IPS DF 19.7 (cell line): ENCODE measurements around the gene GALNT14.
"Not testable (repeated sequence)": the region's sequence is repeated elsewhere in the genome, so short reads cannot be mapped to it uniquely, and the experiment has no call there.

Experiments
- DNase-seq: peaks from one replicate; pipeline ENCODE4 v3.0.0-alpha.2; 2013; ENCODE audit warnings: low read depth, low spot score

Gene GALNT14

DNA sequence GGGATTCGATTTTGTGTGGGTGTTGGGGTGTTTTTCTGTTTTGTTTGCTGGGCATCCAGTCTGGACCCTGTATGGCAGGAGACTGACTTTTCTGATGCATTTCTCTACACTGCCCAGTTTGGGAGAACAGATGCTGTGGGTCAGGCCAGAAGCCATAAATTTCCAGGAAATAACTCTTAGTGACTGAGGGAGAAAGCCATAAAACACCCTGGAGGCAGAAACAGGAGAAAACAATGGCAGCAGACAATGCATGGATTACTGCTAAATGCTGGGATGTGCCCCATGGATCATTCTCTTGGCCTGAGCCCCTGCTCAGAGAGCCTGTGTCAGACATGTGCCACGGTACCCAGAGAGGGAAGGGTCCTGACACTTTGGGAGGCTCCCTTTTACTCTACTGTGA, 197.4 kb downstream of the GALNT14 start:
- DNase-seq = no peak

DNA sequence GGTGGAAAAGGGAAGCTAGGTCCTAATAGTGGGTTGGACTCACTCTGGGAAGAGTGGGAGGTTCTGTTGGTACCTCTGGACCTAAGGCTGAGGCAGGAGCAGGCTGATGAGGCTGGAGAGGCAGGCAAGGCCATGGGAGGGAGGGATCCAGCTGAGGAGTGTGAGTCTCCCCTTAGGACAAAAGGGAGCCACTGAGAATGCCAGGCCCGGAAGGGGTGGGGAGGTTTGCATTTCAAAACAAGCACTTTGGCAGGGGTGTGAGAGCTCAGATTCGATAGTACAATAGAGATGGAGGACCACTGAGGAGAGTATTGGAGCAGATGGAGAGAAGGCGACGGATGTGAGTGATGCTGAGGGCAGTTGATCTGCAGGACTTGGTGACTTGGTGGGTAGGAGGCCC, 198.9 kb downstream of the GALNT14 start:
- no peak for DNase-seq

DNA sequence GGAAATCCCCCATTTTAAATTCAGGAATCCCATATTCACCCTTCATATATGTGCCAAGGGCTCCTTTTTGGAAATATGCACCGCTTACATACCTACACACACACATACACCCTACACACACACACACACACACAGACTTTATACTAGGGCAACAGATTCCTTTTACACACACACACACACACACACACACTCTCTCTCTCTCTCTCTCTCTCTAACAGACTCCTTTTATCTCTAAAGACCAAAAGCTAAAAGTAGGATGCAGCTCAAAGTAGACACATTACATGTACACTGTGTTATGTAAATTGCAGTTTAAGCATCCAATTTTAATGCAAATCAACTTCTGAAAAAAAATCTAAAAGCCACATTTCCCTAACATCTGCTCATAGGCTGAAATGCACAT, 200.0 kb downstream of the GALNT14 start:
- no peak for DNase-seq

DNA sequence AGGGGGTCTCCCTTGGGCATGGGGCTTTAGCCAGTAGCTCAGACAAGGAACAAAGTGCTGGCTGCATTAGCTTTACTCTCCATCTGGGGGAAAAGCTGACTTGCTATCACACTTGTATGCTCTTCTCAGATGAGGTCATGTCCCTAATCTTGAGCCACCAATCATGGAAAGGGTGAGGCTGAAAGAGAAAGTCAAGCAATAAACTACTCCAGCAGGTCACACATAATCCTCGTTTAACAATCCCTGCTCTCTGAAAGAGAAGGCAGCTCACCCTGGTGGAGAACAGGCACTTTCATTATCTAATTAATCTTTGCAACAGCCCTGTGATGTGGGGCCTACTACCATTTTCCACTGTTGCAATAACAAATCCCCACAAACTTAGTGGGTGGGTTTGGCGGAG, 201.3 kb downstream of the GALNT14 start:
- DNase-seq = no peak

DNA sequence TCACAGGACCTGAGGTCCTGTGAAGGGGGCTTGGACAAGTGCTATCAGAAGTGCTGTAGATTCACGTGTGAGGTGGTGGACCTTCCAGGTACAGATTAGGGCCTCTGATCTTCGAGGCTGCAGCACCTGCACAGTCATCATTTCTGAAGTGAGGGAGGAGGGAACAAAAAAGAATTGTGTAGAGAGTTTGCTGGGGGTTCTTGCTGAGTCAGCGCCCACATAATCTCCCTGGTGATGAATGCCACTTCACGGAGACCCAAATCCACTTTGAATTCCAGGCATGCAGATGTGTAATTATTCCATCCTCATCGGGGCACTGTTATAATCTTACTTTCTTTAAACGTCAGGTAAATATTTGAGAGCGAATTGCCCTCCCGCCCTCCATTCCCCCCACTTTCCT, 202.4 kb downstream of the GALNT14 start:
- no peak for DNase-seq

DNA sequence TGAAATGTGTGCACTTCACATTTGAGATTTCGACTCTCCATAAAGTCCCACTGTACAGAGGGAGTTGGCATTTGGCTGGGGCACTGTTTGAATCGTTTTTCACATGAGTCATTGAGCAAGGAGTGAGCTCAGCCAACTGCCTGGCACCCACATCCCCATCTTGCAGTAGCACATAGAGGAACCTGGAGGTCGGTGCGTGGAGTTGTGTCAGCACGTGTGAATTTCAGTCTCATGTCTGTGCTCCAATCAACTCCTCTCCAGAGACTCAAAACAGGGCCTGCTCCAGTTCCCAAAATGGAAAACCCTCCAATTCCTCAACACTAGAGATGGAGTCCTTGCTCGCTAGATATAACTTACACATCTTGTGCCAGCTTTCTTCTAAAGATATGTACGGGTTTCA, 204.2 kb downstream of the GALNT14 start:
- DNase-seq = no peak

DNA sequence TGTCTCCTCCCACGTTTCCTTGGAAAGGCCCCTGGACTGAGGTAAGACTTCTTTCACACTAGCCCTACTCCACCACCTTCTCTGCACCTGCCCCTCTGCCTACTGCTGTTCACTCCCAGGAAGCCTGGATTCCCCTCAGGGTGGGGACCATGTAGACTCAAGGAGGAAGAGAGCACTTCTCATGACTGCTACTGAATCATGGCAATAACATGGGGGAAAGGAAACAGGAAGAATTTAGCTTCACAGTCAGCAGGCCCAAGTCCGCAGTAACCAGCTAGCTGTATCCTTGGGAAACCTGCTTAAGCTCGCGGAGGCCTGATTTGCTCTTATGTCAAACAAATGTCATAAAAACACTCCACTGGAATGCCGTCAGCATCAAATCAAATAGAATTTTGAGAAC, 204.7 kb downstream of the GALNT14 start:
- no peak for DNase-seq

DNA sequence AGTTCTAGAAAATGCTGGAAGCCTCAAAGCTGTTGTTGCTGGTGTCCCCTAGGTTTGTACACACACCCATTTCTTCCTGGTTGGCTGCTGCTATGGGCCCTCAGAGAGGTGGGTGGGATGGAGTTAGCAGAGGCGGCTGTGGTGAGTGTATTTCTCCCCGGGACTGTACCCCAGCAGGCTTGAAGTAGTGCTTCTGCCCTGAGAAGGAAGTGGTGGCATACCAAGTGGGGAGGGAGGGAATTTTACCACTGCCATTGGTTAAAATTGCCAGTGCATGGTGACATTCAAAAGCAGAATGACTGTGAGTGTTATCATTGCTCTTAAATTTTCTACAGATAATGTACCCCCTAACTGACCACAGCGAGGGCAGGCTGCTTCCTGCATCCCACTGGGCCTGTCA, 205.4 kb downstream of the GALNT14 start:
- DNase-seq = no peak

DNA sequence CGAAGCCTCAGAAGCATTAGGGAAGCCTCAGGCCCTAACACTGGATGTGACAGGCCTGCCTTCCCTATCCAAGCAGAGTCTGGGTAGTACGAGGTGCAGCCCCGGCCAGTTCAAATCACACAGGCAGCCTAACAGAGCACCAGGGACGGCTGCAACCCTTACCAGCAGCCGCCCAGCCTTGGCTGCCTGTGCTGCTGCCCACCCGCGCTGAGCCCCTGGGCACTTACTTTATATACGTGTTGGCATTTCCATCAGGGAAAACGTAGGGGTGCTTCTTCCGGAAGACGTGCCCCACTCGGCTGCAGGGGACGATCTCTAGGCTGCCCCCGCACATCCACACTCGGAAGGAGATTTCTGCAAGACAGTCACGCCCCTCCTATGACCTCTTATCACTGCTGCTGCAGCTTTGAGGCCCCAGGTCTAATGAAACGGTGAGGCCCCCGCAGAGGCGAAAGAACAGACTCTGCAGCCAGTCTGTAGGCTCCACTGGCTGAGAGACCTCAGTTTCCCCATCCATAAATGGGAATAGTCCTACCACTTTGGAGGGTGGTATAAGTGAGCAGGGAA, 206.3 kb downstream of the GALNT14 start:
- DNase-seq = no peak

DNA sequence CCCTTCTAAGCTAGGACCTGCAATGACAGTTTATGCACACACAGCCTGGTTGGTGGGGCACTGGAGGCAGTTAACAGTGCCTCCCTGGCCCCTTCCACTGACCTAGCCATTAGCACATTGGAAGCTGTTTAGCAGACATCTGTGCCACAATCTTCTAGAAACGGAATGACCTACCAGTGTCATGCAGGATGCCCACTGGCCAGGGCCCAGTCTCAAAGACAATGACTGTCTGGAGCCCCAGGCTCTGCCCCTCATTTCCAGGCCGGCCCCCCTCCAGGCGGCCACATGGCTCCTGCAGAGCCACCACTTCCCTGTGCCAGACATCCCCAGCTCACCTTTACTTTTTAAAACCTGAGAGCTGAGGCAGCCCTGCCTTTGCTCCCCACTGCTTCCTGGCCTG, 207.5 kb downstream of the GALNT14 start:
- DNase-seq = no peak

DNA sequence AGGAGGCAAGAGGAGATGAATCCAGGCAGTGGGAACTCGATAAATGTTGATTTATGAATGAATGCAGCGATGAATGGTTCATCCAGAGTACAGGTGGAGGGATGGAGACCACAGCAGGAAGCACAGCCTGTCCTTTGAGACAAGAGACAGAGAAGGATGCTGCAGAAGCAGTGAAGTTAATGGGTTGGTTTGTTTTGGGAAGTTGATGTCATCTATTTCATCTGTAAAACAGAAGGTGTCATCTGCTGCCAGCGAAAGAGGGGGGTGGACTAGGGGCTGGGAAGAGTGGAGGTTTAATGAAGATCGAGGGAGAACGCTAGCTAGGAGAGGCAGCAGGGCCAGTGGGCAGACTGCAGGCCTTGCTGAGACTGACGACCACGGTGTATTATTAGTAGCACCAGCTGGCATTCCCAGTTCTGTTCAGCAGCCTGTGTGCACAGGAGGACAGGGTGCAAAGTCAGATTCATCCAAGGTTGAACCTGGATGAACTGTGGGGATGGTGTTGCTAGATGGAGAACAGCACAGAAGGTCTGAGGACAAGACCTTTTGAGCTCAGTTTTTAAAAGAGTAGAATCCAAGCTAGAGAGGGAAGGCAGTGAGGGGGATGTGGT, 210.7 kb downstream of the GALNT14 start:
- no peak for DNase-seq

DNA sequence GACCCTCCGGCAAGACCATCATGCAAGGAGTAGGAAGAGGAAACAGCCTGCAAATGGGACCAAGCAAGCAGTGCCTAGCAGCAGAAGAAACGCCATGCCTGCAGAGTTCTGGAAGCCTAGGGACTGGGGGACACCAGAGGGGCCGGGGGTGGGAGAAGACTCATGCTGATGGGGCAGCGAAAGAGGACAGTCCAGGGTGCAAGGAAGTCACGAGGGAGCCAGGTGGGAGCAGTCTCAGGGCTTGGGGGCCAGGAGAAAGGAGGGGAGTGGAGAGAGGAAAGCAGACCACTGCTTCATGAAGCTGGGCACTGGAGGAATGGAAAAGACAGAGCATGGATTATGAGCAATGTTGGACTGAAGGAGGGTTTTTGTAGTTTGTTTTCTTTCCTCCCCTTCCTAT, 211.6 kb downstream of the GALNT14 start:
- DNase-seq = no peak

DNA sequence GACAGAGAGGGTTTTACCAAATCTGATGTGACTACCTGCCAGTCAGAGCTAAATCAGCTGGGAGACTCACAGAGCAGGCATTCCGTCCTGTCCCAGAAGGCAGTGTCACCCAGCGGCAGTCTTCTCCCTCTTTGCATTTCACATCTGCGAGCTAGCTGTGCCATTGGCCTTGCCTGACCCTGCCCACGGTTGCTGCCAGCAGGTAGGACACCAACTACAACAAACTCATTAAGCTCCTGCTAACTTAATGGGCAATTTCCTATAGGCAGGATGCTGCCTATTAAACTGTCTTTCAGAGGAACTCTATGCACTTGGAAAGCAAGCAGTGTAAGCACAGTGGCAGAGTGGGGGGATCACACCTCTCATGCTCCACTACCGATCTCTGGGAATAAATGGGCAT, 214.6 kb downstream of the GALNT14 start:
- DNase-seq = no peak

DNA sequence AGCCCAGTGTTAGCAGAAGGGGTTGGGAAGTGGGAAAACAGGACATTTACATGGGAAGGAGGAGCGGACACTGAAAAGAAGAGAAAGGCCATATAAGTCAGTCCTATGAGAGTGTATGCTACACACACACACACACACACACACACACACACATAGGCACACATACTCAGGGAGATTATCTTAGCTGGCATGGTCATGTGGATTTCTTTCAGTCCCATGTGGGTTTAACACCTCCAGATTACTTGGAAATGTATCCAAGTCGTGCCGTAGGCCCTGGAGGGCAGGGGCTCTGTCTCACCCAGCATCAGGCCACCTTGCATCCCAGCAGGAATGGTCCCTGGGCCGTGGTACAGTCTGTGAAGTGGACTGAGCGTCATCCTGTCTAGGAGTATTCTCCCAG, 217.7 kb downstream of the GALNT14 start:
- DNase-seq = no peak

DNA sequence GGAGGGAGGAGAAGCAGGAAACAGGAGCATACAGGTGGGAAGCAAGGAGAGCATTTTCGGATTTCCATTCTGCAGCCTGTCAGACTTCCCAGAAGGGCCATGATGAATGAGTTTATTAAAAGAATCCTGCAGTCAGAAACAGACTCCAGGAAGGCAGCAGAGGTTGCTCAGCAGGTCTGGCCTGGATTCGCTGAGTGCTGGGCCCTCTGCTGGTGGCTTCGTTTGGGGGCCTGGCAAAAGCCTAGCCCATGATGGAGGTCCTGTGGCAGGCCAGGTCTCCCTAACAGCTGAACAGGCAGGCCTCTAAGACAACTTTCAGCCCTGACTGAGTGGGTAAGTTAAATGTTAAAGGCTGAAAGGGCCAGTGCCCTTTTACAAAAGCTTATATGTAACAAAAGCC, 222.8 kb downstream of the GALNT14 start:
- peak; percentile 25 for DNase-seq

DNA sequence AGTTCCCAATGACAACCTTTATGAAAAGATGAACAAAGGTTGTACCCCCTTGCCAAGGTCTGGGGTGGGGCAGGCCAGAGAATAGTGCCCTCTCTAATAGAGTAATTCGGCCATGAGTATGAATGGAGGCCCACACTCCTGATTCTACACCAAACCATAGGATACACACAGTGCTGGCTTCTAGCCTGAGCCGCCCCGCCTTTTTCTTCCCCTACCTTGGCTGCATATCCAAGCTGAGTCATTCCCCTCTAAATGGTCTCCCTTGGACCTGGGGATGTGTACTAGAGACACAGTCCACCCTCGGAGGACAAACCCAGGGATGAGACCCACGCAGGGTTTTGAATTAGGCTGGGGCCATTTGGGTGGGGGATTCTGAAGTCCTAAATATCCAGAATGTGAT, 223.8 kb downstream of the GALNT14 start:
- no peak for DNase-seq

DNA sequence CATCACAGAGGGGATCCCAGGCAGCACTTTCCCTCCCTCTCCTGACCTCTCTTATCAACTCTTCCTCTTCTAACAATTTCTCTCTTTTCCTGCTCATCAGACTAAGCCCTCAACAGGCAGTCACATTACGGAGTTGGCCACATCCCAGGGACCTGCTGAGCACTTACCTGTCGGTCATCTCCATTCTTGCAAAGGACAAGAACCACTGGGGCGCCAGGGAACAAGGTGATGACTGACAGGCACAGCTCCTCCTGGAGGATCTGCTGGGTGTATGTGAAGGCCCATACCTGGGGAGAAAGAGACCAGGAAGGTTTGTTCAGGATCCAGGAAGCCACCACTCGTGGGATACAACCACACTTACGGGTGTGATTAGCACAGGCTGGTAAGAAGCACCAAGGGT, 226.2 kb downstream of the GALNT14 start:
- DNase-seq = no peak

DNA sequence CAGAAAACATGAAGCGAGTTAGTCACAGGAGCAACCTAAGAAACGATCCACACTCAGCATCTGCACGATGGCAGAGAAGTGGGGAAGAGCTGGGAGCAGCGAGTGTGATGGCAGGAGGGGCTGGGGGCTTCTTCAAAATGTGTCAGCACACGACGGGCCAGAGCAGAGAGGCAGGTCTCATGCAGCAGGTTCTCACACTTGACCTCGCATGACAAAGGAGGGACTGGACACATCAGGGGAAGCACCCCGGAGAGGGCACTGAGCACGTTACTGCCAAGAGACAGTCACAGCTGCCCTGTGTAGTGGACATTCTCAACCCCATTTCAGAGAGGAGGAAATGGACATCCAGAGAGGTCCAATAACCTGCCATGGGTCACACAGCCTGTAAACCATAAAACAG, 226.9 kb downstream of the GALNT14 start:
- no peak for DNase-seq

DNA sequence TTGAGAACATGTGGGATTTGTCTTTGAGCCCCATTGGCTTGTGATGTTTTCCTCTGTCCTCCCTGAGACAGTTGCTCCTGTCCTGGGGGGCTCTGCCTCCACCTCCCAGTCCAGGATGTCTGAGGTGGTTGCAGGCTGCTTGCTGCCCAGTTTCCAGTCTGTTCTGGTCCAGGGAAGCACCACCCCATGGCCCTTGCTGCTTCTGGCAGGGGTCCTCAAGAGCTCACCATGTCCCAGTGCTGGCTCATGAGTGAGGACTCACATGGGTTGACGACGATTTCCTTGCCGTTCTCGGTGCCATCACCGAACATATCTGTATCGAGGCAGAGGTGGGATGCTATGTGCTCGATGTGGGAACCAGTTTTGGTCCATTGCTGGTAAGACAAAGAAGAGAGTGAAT, 227.6 kb downstream of the GALNT14 start:
- DNase-seq = no peak

DNA sequence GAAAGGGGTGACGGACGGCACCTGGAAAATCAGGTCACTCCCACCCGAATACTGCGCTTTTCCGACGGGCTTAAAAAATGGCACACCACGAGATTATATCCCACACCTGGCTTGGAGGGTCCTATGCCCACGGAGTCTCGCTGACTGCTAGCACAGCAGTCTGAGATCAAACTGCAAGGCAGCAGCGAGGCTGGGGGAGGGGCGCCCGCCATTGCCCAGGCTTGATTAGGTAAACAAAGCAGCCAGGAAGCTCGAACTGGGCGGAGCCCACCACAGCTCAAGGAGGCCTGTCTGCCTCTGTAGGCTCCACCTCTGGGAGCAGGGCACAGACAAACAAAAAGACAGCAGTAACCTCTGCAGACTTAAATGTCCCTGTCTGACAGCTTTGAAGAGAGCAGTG, 233.8 kb downstream of the GALNT14 start:
- not testable (repeated sequence) for DNase-seq

DNA sequence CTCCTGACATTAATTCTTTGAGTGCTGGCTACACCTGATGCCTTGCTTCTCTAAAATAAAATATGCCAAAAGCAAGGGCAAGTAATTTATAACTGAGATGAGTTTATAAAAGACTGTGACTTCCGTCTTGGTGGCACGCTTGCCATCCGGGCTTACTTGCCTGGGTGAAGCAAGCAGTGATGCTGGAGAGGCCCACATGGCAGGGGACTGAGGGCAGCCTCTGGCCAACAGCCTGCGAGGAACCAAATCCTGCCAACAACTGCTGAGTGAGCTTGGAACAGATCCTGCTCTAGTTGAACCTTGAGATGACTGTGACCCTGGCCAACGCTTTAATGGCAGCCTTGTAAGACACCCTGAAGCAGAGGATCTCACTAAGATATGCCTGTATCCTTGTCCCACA, 234.9 kb downstream of the GALNT14 start:
- DNase-seq = no peak

DNA sequence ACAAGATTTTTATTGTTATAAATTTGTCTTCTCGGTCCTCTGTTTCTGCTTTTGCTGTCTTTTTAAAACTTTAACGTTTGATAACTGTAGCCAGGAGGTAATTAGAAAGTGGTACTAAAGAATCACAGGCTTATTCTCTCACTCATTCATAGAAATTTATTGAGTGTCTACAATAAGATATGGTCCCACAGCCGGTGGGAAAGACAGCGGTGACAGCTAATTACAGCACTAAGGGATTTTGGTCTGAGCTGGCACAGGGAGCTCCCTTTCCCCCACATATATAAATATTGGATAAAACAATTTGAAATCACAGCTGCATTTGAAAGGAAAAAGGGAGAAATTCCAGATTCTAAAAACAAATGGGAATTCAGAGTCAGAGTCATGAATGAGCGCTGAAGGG, 237.9 kb downstream of the GALNT14 start:
- DNase-seq = no peak

DNA sequence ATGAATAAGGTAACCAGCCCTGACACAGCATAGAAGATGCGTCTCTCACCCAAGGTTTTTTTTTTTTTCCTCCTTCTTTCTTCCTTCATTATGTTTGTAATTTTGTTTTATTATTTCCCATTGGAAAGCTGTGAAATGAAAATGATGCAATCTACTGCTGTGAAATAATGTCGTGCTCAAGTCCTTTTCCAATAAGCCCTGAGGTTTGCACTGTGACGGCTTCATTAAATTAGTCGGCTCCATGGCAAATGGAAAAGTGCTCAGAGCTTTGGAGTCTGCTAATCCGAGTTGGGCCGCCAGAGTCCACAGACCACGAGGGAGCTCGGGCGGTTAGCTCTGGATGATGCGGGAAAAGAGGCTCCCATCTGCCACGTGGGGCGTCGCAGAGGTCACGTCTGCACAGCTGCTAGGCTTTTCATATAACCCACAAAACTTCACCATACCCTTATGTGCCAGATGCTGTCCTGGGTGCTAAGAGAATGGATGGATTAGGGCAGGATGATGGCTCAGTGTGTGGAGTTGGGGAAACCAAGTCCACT, 238.7 kb downstream of the GALNT14 start:
- no peak for DNase-seq

DNA sequence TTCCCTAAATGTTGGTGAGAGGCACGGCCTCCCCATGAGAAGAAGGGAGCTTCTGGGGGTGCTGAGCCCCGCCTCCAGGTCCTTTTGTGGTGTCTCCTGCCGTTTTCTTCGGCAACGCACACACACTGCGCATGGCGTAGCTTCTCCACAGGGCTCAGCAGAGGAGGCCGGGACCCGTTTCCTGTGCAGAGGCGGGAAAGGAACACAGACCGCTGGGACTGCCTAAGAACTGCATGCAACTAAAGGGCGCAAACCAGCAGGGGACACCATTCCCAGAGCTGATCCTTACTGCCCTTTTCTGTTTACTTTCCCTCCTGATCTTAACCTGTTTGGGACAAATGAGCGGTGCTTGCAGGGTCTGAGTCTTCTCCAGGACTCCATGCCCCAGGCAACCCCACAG, 240.7 kb downstream of the GALNT14 start:
- no peak for DNase-seq
